Measurements from ENCODE around the gene ENDOU.

DNA sequence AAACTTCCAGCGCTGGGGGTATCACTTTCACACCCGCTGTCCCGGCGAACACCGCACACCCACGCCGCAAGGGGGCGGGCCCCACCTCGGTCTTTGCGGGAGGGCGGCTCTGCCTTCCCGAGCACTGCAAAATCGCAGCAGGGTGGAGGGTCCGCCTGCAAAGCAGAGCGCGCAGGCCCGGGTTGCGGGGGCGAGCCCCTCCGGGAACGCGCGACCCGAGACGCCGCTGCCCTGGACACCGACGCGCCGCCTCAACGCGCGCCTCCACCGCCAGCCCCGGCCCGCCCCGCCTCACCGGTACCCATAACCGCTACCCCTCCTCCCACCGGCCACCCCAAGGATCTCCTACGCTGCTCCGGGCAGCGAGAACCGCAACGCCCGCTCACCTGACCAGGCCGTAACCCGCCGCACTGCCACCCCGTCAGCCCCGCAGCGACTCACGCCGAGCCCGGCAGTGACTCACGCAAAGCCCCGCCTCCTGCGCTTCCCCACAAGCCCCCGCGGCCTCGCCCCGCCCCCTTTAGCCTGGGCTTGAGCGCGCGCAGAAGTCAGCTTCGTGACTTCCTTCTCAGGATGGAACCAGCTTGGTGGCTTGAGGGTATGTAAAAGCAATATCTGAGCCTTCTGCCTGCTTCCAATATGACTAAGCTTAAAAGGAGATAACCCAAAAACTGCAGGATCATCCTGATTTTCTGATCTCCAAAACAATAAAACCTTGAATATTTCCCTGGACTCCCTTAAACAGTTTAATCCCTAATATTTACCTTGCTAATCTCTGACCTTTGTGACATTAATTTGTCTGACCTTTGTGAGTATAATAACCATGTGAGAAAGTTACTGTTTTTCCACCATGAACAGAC, 19.5 kb downstream of the ENDOU start, which contains the start of gene RPAP3:
- TF ChIP-seq, protein P1, sequence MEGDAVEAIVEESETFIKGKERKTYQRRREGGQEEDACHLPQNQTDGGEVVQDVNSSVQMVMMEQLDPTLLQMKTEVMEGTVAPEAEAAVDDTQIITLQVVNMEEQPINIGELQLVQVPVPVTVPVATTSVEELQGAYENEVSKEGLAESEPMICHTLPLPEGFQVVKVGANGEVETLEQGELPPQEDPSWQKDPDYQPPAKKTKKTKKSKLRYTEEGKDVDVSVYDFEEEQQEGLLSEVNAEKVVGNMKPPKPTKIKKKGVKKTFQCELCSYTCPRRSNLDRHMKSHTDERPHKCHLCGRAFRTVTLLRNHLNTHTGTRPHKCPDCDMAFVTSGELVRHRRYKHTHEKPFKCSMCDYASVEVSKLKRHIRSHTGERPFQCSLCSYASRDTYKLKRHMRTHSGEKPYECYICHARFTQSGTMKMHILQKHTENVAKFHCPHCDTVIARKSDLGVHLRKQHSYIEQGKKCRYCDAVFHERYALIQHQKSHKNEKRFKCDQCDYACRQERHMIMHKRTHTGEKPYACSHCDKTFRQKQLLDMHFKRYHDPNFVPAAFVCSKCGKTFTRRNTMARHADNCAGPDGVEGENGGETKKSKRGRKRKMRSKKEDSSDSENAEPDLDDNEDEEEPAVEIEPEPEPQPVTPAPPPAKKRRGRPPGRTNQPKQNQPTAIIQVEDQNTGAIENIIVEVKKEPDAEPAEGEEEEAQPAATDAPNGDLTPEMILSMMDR (conservative IDR thresholded peaks at IDR 0.05; ENCODE audit: low read length): peak; percentile 74
- TF ChIP-seq EZH2phosphoT487 (IDR thresholded peaks at IDR 0.05; ENCODE audit: borderline replicate concordance, low read depth, low read length): no peak
